ENCODE measurements around the gene ACVR2B.
"Not testable (repeated sequence)": the region's sequence is repeated elsewhere in the genome, so short reads cannot be mapped to it uniquely, and the experiment has no call there.

The ACVR2B gene

GRCh38 chr3:38453075-38453912 is at the start of gene ACVR2B:
Gene ACVR2B (plus strand): TSS chr3:38453890. CDS start chr3:38454323, 433 bp downstream.
- Histone ChIP-seq H3K27ac (ENCODE audit: poor library complexity, severe bottlenecking) (peak within 1 kb of the TSS; percentile 53), H3K27me3 (ENCODE audit: insufficient read depth, poor library complexity, severe bottlenecking) (no peaks in the 10 kb centered on the region), H3K9me3 (ENCODE audit: severe bottlenecking) (no peaks in the 10 kb centered on the region), H3K36me3 (ENCODE audit: low read depth) (no peaks in the 10 kb centered on the region), H3K4me3 (ENCODE audit: severe bottlenecking) (peak within 1 kb of the TSS; percentile 92), H3K4me1 (ENCODE audit: insufficient read depth, poor library complexity, severe bottlenecking) (no peaks in the 10 kb centered on the region)
- TF ChIP-seq, protein P1, sequence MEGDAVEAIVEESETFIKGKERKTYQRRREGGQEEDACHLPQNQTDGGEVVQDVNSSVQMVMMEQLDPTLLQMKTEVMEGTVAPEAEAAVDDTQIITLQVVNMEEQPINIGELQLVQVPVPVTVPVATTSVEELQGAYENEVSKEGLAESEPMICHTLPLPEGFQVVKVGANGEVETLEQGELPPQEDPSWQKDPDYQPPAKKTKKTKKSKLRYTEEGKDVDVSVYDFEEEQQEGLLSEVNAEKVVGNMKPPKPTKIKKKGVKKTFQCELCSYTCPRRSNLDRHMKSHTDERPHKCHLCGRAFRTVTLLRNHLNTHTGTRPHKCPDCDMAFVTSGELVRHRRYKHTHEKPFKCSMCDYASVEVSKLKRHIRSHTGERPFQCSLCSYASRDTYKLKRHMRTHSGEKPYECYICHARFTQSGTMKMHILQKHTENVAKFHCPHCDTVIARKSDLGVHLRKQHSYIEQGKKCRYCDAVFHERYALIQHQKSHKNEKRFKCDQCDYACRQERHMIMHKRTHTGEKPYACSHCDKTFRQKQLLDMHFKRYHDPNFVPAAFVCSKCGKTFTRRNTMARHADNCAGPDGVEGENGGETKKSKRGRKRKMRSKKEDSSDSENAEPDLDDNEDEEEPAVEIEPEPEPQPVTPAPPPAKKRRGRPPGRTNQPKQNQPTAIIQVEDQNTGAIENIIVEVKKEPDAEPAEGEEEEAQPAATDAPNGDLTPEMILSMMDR (IDR thresholded peaks at IDR 0.05; ENCODE audit: poor library complexity, severe bottlenecking): no peak
- peak; percentile 85 for DNase-seq (ENCODE audit: low spot score)
- ATAC-seq (ENCODE audit: low read depth): peak; percentile 51

DNA sequence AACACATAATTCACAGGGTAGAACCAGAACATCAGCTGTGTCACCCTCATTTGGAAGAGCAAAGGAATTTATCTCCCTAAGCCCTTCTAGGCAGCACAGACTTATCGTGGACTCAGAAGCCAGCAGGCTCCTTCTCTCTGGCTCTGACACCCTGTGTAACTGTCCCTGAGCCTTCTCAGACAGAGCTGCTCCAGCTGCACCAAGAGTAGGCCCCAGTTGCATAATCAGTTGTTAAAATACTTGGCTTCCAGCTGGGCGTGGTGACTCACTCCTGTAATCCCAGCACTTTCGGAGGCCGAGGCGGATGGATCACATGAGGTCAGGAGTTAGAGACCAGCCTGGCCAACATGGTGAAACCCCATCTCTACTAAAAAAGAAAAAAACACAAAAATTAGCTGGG is 49.4 kb upstream of the ACVR2B start:
- Histone ChIP-seq H3K9me3 (ENCODE audit: severe bottlenecking) (no peaks in the 10 kb centered on the region), H3K4me3 (ENCODE audit: severe bottlenecking) (no peak overlapping the region), H3K4me1 (ENCODE audit: insufficient read depth, poor library complexity, severe bottlenecking) (no peaks in the 10 kb centered on the region), H3K27me3 (ENCODE audit: insufficient read depth, poor library complexity, severe bottlenecking) (no peaks in the 10 kb centered on the region), H3K36me3 (ENCODE audit: low read depth) (peaks cover 28% of the 10 kb centered on the region), H3K27ac (ENCODE audit: poor library complexity, severe bottlenecking) (no peak overlapping the region)
- ATAC-seq (ENCODE audit: low read depth): no peak
- TF ChIP-seq, protein P1 (IDR thresholded peaks at IDR 0.05; ENCODE audit: poor library complexity, severe bottlenecking): no peak
- DNase-seq (ENCODE audit: low spot score): no peak

DNA sequence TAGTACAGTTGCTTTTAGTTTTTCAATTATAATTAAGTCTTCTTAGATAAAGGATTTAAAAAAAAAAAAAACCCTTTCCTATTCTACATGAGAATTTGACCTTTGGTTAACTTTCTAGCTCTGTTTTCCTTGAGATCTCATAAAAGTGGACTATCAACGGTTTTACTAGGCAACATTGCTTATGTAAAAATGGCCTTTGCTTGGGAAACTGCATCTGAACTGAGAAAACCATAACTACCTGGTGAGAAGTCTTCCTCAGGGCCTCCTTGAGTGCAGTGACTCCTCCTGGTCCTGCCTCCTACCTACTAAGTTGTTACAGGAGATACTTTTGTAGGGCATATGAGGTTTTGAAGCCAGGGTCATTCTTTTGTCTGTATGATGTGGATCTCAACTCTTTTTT is 42.1 kb upstream of the ACVR2B start:
- no peak for ATAC-seq (ENCODE audit: low read depth)
- TF ChIP-seq, protein P1 (IDR thresholded peaks at IDR 0.05; ENCODE audit: poor library complexity, severe bottlenecking): no peak

GRCh38 chr3:38420758-38421157 is 32.9 kb upstream of the ACVR2B start:
- not testable (repeated sequence) for ATAC-seq (ENCODE audit: low read depth); DNase-seq (ENCODE audit: low spot score); H3K4me1 ChIP-seq (ENCODE audit: insufficient read depth, poor library complexity, severe bottlenecking); H3K27me3 ChIP-seq (ENCODE audit: insufficient read depth, poor library complexity, severe bottlenecking); H3K27ac ChIP-seq (ENCODE audit: poor library complexity, severe bottlenecking); H3K4me3 ChIP-seq (ENCODE audit: severe bottlenecking); H3K9me3 ChIP-seq (ENCODE audit: severe bottlenecking); H3K36me3 ChIP-seq (ENCODE audit: low read depth)

More for the DNA sequence above, 42.1 kb upstream of the ACVR2B start:
- no peaks in the 10 kb centered on the region for H3K9me3 ChIP-seq (ENCODE audit: severe bottlenecking)
- no peak overlapping the region for H3K27ac ChIP-seq (ENCODE audit: poor library complexity, severe bottlenecking)
- H3K4me1 ChIP-seq (ENCODE audit: insufficient read depth, poor library complexity, severe bottlenecking): no peaks in the 10 kb centered on the region
- H3K27me3 ChIP-seq (ENCODE audit: insufficient read depth, poor library complexity, severe bottlenecking): no peaks in the 10 kb centered on the region
- no peaks in the 10 kb centered on the region for H3K36me3 ChIP-seq (ENCODE audit: low read depth)
- no peak for DNase-seq (ENCODE audit: low spot score)
- no peak overlapping the region for H3K4me3 ChIP-seq (ENCODE audit: severe bottlenecking)

DNA sequence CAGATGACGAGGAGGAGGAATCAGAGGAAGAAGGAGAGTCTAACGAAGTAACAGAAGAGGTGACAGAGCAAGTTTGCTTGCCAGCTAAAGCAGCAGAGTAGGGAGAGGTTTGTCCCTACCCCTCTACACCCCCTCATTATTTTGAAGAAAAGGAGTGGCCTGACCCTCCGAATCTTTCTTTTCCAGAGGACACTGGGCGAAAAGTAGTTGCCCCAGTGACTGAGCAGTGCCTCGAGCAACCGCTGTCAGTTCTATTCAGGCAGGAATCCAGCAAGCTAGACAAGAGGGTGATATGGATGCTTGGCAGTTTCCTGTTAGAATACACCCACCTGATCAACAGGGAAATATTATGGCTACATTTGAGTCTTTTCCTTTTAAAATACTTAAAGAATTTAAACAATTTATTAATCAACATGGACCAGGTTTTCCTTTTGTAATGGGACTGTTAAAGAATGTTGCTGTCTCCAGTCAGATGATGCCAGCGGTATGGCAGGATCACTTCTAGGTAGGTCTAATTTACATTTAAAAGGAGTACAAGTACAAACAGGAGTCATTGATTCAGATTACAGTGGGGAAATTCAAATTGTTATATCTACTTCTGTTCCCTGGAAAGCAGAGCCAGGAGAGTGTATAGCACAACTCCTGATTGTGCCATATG is 31.9 kb upstream of the ACVR2B start:
- Histone ChIP-seq H3K4me1 (ENCODE audit: insufficient read depth, poor library complexity, severe bottlenecking) (no peaks in the 10 kb centered on the region), H3K4me3 (ENCODE audit: severe bottlenecking) (no peak overlapping the region), H3K9me3 (ENCODE audit: severe bottlenecking) (no peaks in the 10 kb centered on the region), H3K27me3 (ENCODE audit: insufficient read depth, poor library complexity, severe bottlenecking) (no peaks in the 10 kb centered on the region), H3K36me3 (ENCODE audit: low read depth) (no peaks in the 10 kb centered on the region), H3K27ac (ENCODE audit: poor library complexity, severe bottlenecking) (no peak overlapping the region)
- DNase-seq (ENCODE audit: low spot score): no peak
- TF ChIP-seq, protein P1 (IDR thresholded peaks at IDR 0.05; ENCODE audit: poor library complexity, severe bottlenecking): no peak
- ATAC-seq (ENCODE audit: low read depth): no peak

DNA sequence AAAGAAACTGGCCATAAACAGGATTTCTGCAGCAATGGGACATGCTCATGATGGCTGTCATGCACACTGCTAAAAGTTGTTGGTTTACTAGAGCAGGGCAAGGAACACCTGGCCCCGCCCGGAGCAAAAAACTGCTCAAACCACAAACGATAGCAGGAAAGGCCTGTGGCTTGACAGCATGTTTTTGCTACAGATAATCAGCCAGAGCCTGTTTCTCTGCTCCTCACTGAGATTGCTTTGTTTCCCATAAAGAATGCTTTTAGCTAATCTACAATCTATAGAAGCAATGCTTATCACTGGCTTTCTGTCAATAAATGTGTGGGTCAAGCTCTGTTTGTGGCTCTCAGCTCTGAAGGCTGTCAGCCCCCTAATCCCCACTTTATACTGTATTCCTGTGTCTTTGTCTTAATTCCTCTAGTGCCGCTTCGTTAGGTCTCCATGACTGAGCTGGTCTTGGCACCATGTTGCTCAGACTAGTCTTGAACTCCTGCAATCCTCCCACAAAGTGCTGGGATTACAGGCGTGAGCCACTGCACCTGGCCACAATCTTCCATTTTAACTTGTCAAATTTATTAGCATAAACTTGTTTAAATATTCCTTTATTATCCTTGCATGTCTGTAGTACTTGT is 26.8 kb upstream of the ACVR2B start:
- DNase-seq (ENCODE audit: low spot score); H3K4me1 ChIP-seq (ENCODE audit: insufficient read depth, poor library complexity, severe bottlenecking); ATAC-seq (ENCODE audit: low read depth); H3K36me3 ChIP-seq (ENCODE audit: low read depth); H3K27ac ChIP-seq (ENCODE audit: poor library complexity, severe bottlenecking); H3K4me3 ChIP-seq (ENCODE audit: severe bottlenecking); H3K9me3 ChIP-seq (ENCODE audit: severe bottlenecking); H3K27me3 ChIP-seq (ENCODE audit: insufficient read depth, poor library complexity, severe bottlenecking): not testable (repeated sequence)

DNA sequence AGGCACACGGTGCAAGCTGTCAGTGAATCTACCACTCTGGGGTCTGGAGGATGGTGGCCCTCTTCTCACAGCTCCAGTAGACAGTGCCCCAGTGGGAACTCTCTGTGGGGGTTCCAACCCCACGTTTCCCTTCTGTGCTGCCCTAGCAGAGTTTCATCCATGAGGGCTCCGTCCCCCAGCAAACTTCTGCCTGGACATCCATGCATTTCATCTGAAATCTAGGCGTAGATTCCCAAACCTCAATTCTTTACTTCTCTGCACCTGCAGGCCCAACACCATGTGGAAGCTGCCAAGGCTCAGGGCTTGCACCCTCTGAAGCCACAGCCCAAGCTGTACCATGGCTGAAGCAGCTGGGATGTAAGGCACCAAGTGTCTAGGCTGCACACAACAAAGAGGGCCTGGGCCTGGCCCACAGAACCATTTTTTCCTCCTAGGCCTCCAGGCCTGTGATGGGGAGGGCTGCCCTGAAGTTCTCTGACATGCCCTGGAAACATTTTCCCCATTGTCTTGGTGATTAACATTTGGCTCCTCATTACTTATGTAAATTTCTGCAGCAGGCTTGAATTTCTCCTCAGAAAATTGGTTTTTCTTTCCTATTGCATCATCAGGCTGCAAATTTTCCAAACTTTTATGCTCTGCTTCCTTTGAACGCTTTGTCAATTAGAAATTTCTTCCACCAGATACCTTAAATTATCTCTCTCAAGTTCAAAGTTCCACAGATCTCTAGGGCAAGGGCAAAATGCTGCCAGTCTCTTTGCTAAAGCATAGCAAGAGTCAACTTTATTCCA is 20.6 kb upstream of the ACVR2B start:
- H3K27ac ChIP-seq (ENCODE audit: poor library complexity, severe bottlenecking); DNase-seq (ENCODE audit: low spot score); H3K4me1 ChIP-seq (ENCODE audit: insufficient read depth, poor library complexity, severe bottlenecking); H3K36me3 ChIP-seq (ENCODE audit: low read depth); H3K27me3 ChIP-seq (ENCODE audit: insufficient read depth, poor library complexity, severe bottlenecking); ATAC-seq (ENCODE audit: low read depth); H3K4me3 ChIP-seq (ENCODE audit: severe bottlenecking): not testable (repeated sequence)
- peaks cover 13% of the 10 kb centered on the region for H3K9me3 ChIP-seq (ENCODE audit: severe bottlenecking)
